Lower lobe of right lung (tissue), 2 donors: Measurements from ENCODE around the gene TUBGCP2. TPM values are rescaled to one million over a fixed set of nuclear protein-coding genes. Genes with fewer than 3 reads are reported as not detected.

Experiments used
- ATAC-seq, 2 donors: fragments of 200-7000 bp; cut with Tn5 transposase; one replicate each; pipeline ENCODE4 v1.9.1; 2020 to 2022; ENCODE audit warnings: mild to moderate bottlenecking in 2 of 2, moderate library complexity in 2 of 2
- DNase-seq: peaks from one replicate; pipeline ENCODE4 v3.0.0-alpha.2; 2020
- H3K27ac ChIP-seq: fragments of 200-600 bp; one replicate; pipeline ENCODE4 v1.8.0; 2022
- H3K27me3 ChIP-seq: fragments of 200-600 bp; one replicate; pipeline ENCODE4 v1.8.0; 2022; ENCODE audit warnings: low read depth
- H3K36me3 ChIP-seq: fragments of 200-600 bp; one replicate; pipeline ENCODE4 v1.8.0; 2022; ENCODE audit warnings: mild to moderate bottlenecking
- H3K4me1 ChIP-seq: fragments of 200-600 bp; one replicate; pipeline ENCODE4 v1.8.0; 2022
- H3K4me3 ChIP-seq: fragments of 200-600 bp; one replicate; pipeline ENCODE4 v1.8.0; 2022; ENCODE audit warnings: mild to moderate bottlenecking
- H3K9me3 ChIP-seq: fragments of 200-600 bp; one replicate; pipeline ENCODE4 v1.8.0; 2022
- intact Hi-C: fragments of 100-400 bp; cut with DNase I; formaldehyde crosslinking; loops from one replicate; pipeline ENCODE4 v1.11.0; 2022
- total RNA-seq: library from RNA; stranded (reverse); fragmentation: NEBNext Ultra II Directional; extraction: Animal tissue kit (Norgen Biotek cat#: 25700); gene quantifications from one replicate; pipeline ENCODE4 v1.2.1, GENCODE V29; 2021
- TF ChIP-seq, protein P1 (sequence below): fragments of 200-600 bp; IDR thresholded peaks from one replicate; pipeline ENCODE4 v1.8.0; 2022; ENCODE audit warnings: antibody characterized with exemption, mild to moderate bottlenecking
- donor health status: DM: no; HTN: yes; CAD: no; lungs with severe emphysema.

TUBGCP2 gene
- total RNA-seq, 1 donor from 2014 or later = 54.5 TPM

DNA sequence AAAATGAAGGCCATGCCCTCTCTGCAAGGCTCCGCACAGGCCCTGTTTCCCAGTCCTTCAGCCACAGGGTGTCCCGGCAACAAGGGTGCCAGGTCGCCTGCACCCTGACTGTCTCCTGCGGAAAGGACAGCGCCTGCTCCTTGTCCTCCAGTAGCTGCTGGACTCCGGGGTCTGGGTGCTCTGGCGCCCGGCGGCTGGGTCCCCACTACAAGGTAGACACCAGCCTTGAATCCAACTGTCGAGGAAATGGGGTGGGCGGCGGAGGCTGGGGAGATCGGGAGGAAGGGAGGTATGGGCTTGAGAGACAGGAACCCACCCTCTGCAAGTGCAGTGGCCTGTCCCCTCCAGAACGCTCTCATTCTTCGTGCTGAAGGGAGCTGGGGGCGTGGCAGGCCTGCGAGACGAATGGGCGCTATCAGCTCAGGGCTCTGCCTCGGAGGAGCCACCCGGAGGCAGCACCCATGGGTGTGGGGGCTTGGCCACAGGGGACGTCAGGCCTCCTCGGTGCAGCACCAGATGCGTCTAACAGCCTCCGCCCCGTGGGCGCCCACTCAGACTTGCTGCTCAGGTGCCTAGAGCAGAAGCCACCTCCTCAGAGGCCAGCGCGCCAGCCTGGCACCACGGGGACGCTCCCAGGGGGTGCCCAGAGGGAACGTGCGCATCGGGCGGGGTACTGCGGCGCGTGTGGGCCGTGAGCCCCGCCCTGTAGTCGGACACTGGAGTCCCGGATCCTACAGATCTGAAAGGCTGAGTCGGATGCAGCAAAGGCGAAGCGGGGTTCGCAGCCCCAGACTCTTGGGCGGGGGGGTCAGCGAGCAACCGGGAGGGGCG is 47.6 kb downstream of the TUBGCP2 start:
- peak overlapping the region; percentile 65 for H3K4me3 ChIP-seq
- no peaks in the 10 kb centered on the region for H3K36me3 ChIP-seq
- peak; percentile 57 to 58 for ATAC-seq
- H3K9me3 ChIP-seq = no peaks in the 10 kb centered on the region
- peak; percentile 85 for DNase-seq
- TF ChIP-seq, protein P1, sequence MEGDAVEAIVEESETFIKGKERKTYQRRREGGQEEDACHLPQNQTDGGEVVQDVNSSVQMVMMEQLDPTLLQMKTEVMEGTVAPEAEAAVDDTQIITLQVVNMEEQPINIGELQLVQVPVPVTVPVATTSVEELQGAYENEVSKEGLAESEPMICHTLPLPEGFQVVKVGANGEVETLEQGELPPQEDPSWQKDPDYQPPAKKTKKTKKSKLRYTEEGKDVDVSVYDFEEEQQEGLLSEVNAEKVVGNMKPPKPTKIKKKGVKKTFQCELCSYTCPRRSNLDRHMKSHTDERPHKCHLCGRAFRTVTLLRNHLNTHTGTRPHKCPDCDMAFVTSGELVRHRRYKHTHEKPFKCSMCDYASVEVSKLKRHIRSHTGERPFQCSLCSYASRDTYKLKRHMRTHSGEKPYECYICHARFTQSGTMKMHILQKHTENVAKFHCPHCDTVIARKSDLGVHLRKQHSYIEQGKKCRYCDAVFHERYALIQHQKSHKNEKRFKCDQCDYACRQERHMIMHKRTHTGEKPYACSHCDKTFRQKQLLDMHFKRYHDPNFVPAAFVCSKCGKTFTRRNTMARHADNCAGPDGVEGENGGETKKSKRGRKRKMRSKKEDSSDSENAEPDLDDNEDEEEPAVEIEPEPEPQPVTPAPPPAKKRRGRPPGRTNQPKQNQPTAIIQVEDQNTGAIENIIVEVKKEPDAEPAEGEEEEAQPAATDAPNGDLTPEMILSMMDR = no peak
- no peaks in the 10 kb centered on the region for H3K27me3 ChIP-seq
- H3K4me1 ChIP-seq = peaks cover 63% of the 10 kb centered on the region
- intact Hi-C loops = no loop called here
- peak overlapping the region; percentile 93 for H3K27ac ChIP-seq

DNA sequence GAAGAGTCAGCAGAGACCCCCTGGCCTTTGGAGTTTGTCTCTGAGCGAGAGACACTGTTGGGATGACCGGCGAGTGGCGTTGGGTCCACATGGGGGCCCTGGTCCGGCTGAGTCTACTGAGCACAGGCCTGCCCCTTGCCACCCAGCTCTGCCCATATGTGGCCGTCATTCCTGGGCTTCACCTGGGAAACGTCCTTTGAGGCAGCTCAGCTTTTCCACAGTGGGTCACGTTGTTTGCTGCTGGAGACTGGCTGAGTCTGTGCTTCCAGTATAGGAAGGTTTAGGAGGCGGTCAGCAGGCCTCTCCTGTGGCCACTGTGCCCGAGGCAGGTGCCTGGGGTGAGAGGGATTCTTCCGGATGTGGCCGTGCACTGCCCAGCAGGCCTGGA is 49.1 kb downstream of the TUBGCP2 start:
- intact Hi-C loops = no loop called here
- no peaks in the 10 kb centered on the region for H3K9me3 ChIP-seq

DNA sequence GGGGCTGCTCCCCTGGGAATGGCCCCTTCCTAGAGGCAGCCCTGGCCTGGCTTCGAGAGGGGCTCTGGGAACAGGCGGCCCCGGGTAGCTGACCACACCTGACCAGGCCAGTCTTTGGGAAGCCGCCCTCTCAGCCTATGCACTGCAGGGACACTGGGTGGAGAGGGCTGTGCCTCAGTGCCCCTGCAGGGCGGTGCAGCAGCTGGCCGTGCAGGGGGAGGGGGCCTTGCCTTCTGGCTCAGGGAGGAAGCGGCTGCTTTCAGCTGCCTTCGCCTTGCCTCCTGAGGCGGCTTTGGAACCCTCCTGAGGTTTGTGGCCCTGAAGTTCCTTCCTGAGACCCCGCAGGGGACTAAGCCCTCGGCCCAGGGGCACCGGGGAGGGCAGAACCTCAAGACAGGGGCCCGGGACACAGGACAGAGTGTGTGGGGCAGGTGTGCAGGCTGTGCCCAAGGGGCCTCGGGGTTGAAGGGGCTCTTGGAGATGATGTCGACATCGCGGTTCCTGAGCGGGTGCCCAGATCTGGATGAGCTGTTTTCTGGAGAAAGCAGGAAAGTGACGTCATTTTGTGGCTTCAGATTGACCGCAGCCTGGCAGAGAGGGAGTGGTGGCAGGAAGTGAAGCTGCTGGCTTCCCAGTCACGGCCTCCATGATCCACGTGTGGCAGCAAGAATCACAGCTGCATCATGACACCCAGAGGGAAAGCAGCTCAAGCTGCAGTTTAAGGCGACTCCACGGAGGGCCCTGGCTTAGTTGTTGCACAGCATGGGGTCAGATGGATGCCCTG is 49.7 kb downstream of the TUBGCP2 start:
- intact Hi-C loops = no loop called here
- H3K4me1 ChIP-seq = peaks cover 58% of the 10 kb centered on the region
- H3K27ac ChIP-seq = peak overlapping the region; percentile 87

More for the DNA sequence above, 49.1 kb downstream of the TUBGCP2 start:
- Histone ChIP-seq H3K4me3 (no peak overlapping the region), H3K36me3 (no peaks in the 10 kb centered on the region), H3K27me3 (no peaks in the 10 kb centered on the region), H3K27ac (peak overlapping the region; percentile 87), H3K4me1 (peaks cover 63% of the 10 kb centered on the region)
- DNase-seq (no peak), ATAC-seq (no peak)
- TF ChIP-seq, protein P1 = no peak

DNA sequence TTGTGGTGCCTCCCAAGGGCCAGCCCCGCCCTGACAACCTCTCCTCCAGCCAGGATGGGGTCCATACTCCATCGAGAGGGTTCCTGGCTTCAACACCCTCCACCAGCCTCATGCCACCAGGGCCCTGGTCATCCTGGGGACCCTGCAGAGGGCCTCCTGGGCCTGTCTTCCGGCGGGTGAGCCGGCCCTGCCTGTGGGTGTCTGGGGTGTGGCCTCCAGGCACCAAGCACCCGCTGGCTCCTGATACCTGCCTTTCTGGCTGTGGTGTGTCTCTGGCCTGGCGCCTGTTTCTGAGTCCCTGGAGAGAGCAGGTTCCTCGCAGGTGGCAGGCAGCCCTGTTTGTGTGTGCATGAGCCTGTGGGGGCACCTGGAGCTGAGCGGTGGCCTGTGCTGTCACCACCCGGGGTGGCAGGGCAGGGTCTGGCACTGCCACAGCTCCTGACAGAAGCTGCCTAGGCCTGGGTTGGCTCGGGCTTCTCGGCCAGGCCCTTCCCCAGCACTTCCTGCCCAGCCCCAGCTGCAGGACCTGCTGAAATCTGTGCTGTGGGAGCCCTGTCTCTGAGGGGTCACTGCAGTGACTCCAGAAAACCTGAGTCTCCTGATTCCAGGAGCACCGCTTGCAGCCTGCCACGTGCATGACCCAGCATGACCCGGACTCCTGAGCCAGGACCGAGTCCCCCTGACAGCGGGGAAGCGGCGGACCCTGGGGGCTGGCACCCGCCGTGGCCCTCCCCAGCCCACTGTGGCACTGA is 50.4 kb downstream of the TUBGCP2 start:
- peak overlapping the region; percentile 87 for H3K27ac ChIP-seq
- ATAC-seq = peak; percentile 46 to 63
- peaks cover 57% of the 10 kb centered on the region for H3K4me1 ChIP-seq
- no peaks in the 10 kb centered on the region for H3K9me3 ChIP-seq
- peak overlapping the region; percentile 35 for H3K4me3 ChIP-seq
- H3K27me3 ChIP-seq = no peaks in the 10 kb centered on the region
- TF ChIP-seq, protein P1 = no peak
- H3K36me3 ChIP-seq = no peaks in the 10 kb centered on the region
- peak; percentile 82 for DNase-seq
- intact Hi-C loops = no loop called here

More for the DNA sequence above, 49.7 kb downstream of the TUBGCP2 start:
- H3K36me3 ChIP-seq = no peaks in the 10 kb centered on the region
- TF ChIP-seq, protein P1 = no peak
- no peaks in the 10 kb centered on the region for H3K9me3 ChIP-seq
- no peak overlapping the region for H3K4me3 ChIP-seq
- ATAC-seq (peak; percentile 58 to 68), DNase-seq (peak; percentile 92)
- no peaks in the 10 kb centered on the region for H3K27me3 ChIP-seq

DNA sequence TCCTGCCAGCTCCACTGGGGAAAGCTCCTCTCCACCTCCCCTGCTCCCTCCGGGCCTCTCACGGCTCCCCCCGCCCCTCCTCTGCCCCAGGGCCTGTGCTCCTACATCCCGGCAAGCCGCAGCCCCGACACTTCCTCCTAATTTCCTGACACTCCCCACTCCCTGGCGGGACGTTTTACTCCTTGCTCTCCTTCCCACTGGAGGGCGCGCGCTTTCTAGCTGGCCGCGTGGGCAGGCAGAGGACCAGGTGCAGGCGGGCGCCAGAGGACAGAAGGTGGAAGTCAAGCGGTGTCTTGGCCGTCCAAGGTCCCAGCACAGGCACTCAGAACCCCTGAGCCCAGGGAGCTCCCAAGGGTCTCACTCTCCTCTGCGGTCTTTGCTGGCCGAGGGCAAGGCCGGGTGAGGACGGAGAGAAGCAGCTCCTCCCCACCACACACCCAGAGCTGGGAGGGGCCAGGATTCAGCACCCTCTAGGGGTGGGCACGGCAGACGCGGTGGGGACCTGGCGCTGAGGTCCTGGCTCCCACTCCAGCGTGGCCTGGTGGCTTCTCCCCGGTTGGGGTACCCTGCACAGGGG is 51.1 kb downstream of the TUBGCP2 start:
- ATAC-seq = peak; percentile 41 to 63
- peaks cover 50% of the 10 kb centered on the region for H3K4me1 ChIP-seq
- TF ChIP-seq, protein P1 = peak; percentile 37

More for the DNA sequence above, 51.1 kb downstream of the TUBGCP2 start:
- H3K9me3 ChIP-seq = no peaks in the 10 kb centered on the region
- intact Hi-C loops = no loop called here
- H3K27ac ChIP-seq = peak overlapping the region; percentile 87
- H3K4me3 ChIP-seq = peak overlapping the region; percentile 35
- no peaks in the 10 kb centered on the region for H3K36me3 ChIP-seq
- peak; percentile 88 for DNase-seq
- no peaks in the 10 kb centered on the region for H3K27me3 ChIP-seq
